IMR-90 (cell line): ENCODE results near the gene ZNF284. TPM values are rescaled to one million over a fixed set of nuclear protein-coding genes. Genes with fewer than 3 reads are reported as not detected.

ENCODE experiments used
- ATAC-seq: fragments of 200-7000 bp; cut with Tn5 transposase; 2 replicates; pipeline ENCODE4 v1.9.1; 2020; ENCODE audit warnings: low read depth, mild to moderate bottlenecking, moderate library complexity
- BruUV-seq: library from RNA; stranded (reverse); fragments of 400-500 nt; replicated peaks from 2 replicates; lab custom pipeline; 2021; lab: Mats Ljungman, UMichigan
- CTCF ChIA-PET: fragments of 300-600 bp; formaldehyde crosslinking; extraction: SDS; loops from one replicate; lab custom pipeline; 2021; ENCODE audit warnings: antibody characterized with exemption; lab: Yijun Ruan, JAX
- POLR2A ChIA-PET: fragments of 300-600 bp; sonication (Branson Sonifier 250); formaldehyde crosslinking; loops from one replicate; lab custom pipeline; 2022; ENCODE audit warnings: antibody characterized with exemption; ENCODE audit not compliant: unreplicated experiment; lab: Charles Lee
- DNase-seq: peaks from one replicate; pipeline ENCODE4 v3.0.0; 2013
- H2AFZ ChIP-seq: replicated peaks from 2 replicates; pipeline ENCODE3; 2013; ENCODE audit warnings: low read length, mild to moderate bottlenecking; ENCODE audit not compliant: poor library complexity
- H2AK5ac ChIP-seq: 2 replicates; pipeline ENCODE4 v1.6.1; 2013; ENCODE audit warnings: low read depth, low read length, inconsistent platforms
- H2AK9ac ChIP-seq: replicated peaks from 2 replicates; pipeline ENCODE3; 2013; ENCODE audit warnings: mild to moderate bottlenecking, low read depth, low read length, moderate library complexity; ENCODE audit not compliant: poor library complexity
- H2BK120ac ChIP-seq: 2 replicates; pipeline ENCODE4 v1.6.1; 2013; ENCODE audit warnings: low read depth, low read length, inconsistent platforms
- H2BK15ac ChIP-seq: 3 replicates; pipeline ENCODE4 v1.6.1; 2013; ENCODE audit warnings: low read depth, low read length, inconsistent platforms
- H2BK20ac ChIP-seq: 2 replicates; pipeline ENCODE4 v1.6.1; 2013; ENCODE audit warnings: low read depth, mild to moderate bottlenecking, inconsistent platforms, low read length, moderate library complexity
- H2BK5ac ChIP-seq: 2 replicates; pipeline ENCODE4 v1.6.1; 2013; ENCODE audit warnings: mild to moderate bottlenecking, low read depth, low read length, inconsistent platforms; ENCODE audit not compliant: poor library complexity, severe bottlenecking
- H3K14ac ChIP-seq: replicated peaks from 2 replicates; pipeline ENCODE4 v1.6.1; 2013; ENCODE audit warnings: low read depth, low read length, inconsistent platforms
- H3K18ac ChIP-seq: 2 replicates; pipeline ENCODE4 v1.6.1; 2013; ENCODE audit warnings: low read depth, low read length, control low read depth
- H3K23ac ChIP-seq: 2 replicates; pipeline ENCODE4 v1.6.1; 2013; ENCODE audit warnings: low read depth, low read length, inconsistent platforms
- H3K27ac ChIP-seq: 2 replicates; pipeline ENCODE4 v1.5.1; 2013; ENCODE audit warnings: mild to moderate bottlenecking, control low read depth, low read length; ENCODE audit not compliant: insufficient read depth
- H3K27me3 ChIP-seq: 2 replicates; pipeline ENCODE4 v1.6.1; 2013; ENCODE audit warnings: low read length; ENCODE audit not compliant: control insufficient read depth, insufficient read depth
- H3K36me3 ChIP-seq: 2 replicates; pipeline ENCODE4 v1.6.1; 2013; ENCODE audit warnings: low read length, mixed read lengths; ENCODE audit not compliant: control insufficient read depth, insufficient read depth
- H3K4ac ChIP-seq: 2 replicates; pipeline ENCODE4 v1.6.1; 2013; ENCODE audit warnings: low read depth, low read length, inconsistent platforms
- H3K4me1 ChIP-seq: 2 replicates; pipeline ENCODE4 v1.6.1; 2013; ENCODE audit warnings: low read length, mixed read lengths; ENCODE audit not compliant: control insufficient read depth, insufficient read depth
- H3K4me2 ChIP-seq: 2 replicates; pipeline ENCODE4 v1.6.1; 2013; ENCODE audit warnings: low read depth, mild to moderate bottlenecking, control low read depth, low read length, moderate library complexity
- H3K4me3 ChIP-seq: 2 replicates; pipeline ENCODE4 v1.5.1; 2013; ENCODE audit warnings: low read depth, mild to moderate bottlenecking, control low read depth, low read length, moderate library complexity; ENCODE audit not compliant: insufficient read depth
- H3K56ac ChIP-seq: 2 replicates; pipeline ENCODE4 v1.6.1; 2013; ENCODE audit warnings: low read length, inconsistent platforms; ENCODE audit not compliant: insufficient read depth; ENCODE audit errors: extremely low read depth
- H3K79me1 ChIP-seq, 2 experiments: 2 replicates each; pipeline ENCODE4 v1.6.1; 2013; ENCODE audit warnings: low read length in 2 of 2, inconsistent platforms in 1 of 2, low read depth in 1 of 2
- H3K9ac ChIP-seq: 2 replicates; pipeline ENCODE4 v1.6.1; 2013; ENCODE audit warnings: low read depth, low read length, control low read depth
- H3K9me1 ChIP-seq: 2 replicates; pipeline ENCODE4 v1.6.1; 2013; ENCODE audit warnings: low read length, inconsistent platforms; ENCODE audit not compliant: insufficient read depth
- H3K9me3 ChIP-seq: 2 replicates; pipeline ENCODE4 v1.6.1; 2013; ENCODE audit warnings: low read length; ENCODE audit not compliant: control insufficient read depth, insufficient read depth
- H4K20me1 ChIP-seq: 2 replicates; pipeline ENCODE4 v1.6.1; 2013; ENCODE audit warnings: low read length, inconsistent platforms; ENCODE audit not compliant: insufficient read depth
- H4K5ac ChIP-seq: 2 replicates; pipeline ENCODE4 v1.6.1; 2013; ENCODE audit warnings: mild to moderate bottlenecking, low read depth, low read length, control low read depth
- H4K8ac ChIP-seq, 2 experiments: 2 replicates each; pipeline ENCODE4 v1.6.1; 2013; ENCODE audit warnings: low read depth in 2 of 2, low read length in 2 of 2, control low read depth in 1 of 2, inconsistent platforms in 1 of 2
- H4K91ac ChIP-seq: 2 replicates; pipeline ENCODE4 v1.6.1; 2013; ENCODE audit warnings: low read depth, low read length, inconsistent platforms; ENCODE audit not compliant: insufficient read depth
- BHLHE40 ChIP-seq: fragments of 150-350 bp; IDR thresholded peaks from 2 replicates; pipeline ENCODE4 v1.6.1; 2016; ENCODE audit warnings: mild to moderate bottlenecking, low read depth, low read length
- CEBPB ChIP-seq: IDR thresholded peaks from 2 replicates; pipeline ENCODE4 v1.6.1; 2012; ENCODE audit warnings: low read depth, low read length, improper control_type of control experiment
- CTCF ChIP-seq: conservative IDR thresholded peaks from 2 replicates; pipeline ENCODE4 v1.5.1; 2012; ENCODE audit warnings: mild to moderate bottlenecking, low read depth, low read length, improper control_type of control experiment
- NFE2L2 ChIP-seq: fragments of 150-350 bp; IDR thresholded peaks from 2 replicates; pipeline ENCODE4 v1.6.1; 2016; ENCODE audit warnings: low read depth, mild to moderate bottlenecking, low read length
- POLR2A ChIP-seq: IDR thresholded peaks from 2 replicates; pipeline ENCODE4 v1.6.1; 2012; ENCODE audit warnings: mild to moderate bottlenecking, low read depth, low read length
- RCOR1 ChIP-seq: IDR thresholded peaks from 2 replicates; pipeline ENCODE4 v1.6.1; 2012; ENCODE audit warnings: mild to moderate bottlenecking, low read length, improper control_type of control experiment; ENCODE audit not compliant: insufficient replicate concordance
- RFX5 ChIP-seq: IDR thresholded peaks from 2 replicates; pipeline ENCODE4 v1.8.0; 2012; ENCODE audit warnings: low read depth, mild to moderate bottlenecking, low read length, moderate library complexity
- SMC3 ChIP-seq: fragments of 150-350 bp; IDR thresholded peaks from 2 replicates; pipeline ENCODE4 v1.6.1; 2016; ENCODE audit warnings: low read depth, mild to moderate bottlenecking, antibody characterized with exemption, low read length, moderate library complexity
- USF2 ChIP-seq: fragments of 150-350 bp; IDR thresholded peaks from 2 replicates; pipeline ENCODE4 v1.6.1; 2017; ENCODE audit warnings: mild to moderate bottlenecking, antibody characterized with exemption, low read length, low read depth
- WGBS, 2 experiments: methylation state at CpG; one replicate each; pipeline versions ENCODE4 v1.1.5 to v1.1.7; 2013; ENCODE audit warnings: missing lambda C conversion rate in 2 of 2; ENCODE audit not compliant: insufficient read length in 1 of 2; ENCODE audit errors: extremely low coverage in 2 of 2; 5-methylcytosine and 5-hydroxymethylcytosine counted together
- dilution Hi-C: fragments of 300-500 bp; cut with HindIII; formaldehyde crosslinking; loops from one replicate; pipeline ENCODE4 v1.14.3; 2018; ENCODE audit warnings: low sequenced_read_pairs; ENCODE audit not compliant: unreplicated experiment
- in situ Hi-C: fragments of 300-500 bp; cut with MboI; formaldehyde crosslinking; loops from 3 replicates; pipeline ENCODE4 v1.14.3; 2019; ENCODE audit warnings: low sequenced_read_pairs, inconsistent platforms, mixed read lengths
- intact Hi-C: fragments of 100-400 bp; cut with micrococcal nuclease; formaldehyde crosslinking; loops from 2 replicates; pipeline ENCODE4 v1.10.0; 2022
- polyA plus RNA-seq, 3 experiments: library from polyadenylated mRNA; depleted of rRNA; stranded (reverse); fragments of >200 nt; gene quantifications; 2 replicates each; pipeline ENCODE4 v1.2.3, GENCODE V29; 2012; ENCODE audit warnings: low replicate concordance in 1 of 3
- total RNA-seq: library from RNA; depleted of rRNA; stranded (reverse); fragments of >200 nt; gene quantifications from 2 replicates; pipeline ENCODE4 v1.2.3, GENCODE V29; 2012
- TF ChIP-seq, protein P1 (sequence below): fragments of 150-350 bp; IDR thresholded peaks from 2 replicates; pipeline ENCODE4 v1.6.1; 2016; ENCODE audit warnings: low read depth, mild to moderate bottlenecking, low read length, moderate library complexity, borderline replicate concordance

Gene ZNF284
- total and polyA plus RNA-seq, 2 of the 4 experiments (the other 2 are of a cell fraction) = 1.2 to 4.1 TPM

DNA sequence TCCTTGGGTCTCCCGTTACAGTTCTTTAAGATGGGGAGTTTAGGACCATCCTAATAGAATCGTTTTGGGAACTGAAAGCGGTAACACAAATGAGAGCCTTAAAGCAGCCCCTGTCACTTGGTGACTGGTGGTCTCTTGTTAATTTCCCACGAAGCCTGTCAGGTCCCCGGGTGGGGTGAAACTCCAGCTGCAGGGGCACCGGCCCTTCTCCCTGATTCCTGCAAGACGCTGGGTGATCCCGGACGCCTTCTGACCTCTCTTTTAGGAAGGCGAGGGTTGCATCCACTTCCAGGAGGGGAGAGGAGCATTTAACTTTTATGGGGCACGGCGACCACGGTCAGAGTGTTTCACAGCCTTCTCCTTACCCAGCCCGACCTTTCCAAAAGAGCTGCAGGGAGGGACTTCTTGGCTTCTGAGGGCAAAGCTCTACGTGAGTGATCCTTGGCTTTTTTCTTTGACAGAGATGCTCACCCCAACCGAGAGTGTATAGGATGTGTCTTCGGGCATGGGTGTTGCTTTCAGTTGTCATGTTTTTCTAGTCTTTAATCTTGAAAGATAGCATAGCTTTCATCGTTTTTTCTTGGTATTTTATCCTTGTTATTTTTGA is 41.9 kb downstream of the ZNF284 start:
- peak; percentile 27 for DNase-seq
- H2BK120ac ChIP-seq = no peak overlapping the region
- H3K14ac ChIP-seq = peak overlapping the region; percentile 86
- no peak overlapping the region for H2AK5ac ChIP-seq
- CTCF ChIA-PET = no interaction called here
- peak overlapping the region; percentile 92 for H3K4me2 ChIP-seq
- H3K4ac ChIP-seq = peak overlapping the region; percentile 58; the same call in 1 of the 2 replicates
- H3K9me1 ChIP-seq = no peaks in the 10 kb centered on the region
- peak overlapping the region; percentile 46 for H3K56ac ChIP-seq
- no peaks in the 10 kb centered on the region for H3K4me1 ChIP-seq
- H2AFZ ChIP-seq = peak overlapping the region; percentile 96
- H3K18ac ChIP-seq = no peak overlapping the region
- peak overlapping the region; percentile 62 for H2BK5ac ChIP-seq
- peaks cover 12% of the 10 kb centered on the region for H3K36me3 ChIP-seq
- POLR2A ChIA-PET = no interaction called here
- ATAC-seq = no peak
- H2AK9ac ChIP-seq = peak overlapping the region; percentile 83
- dilution Hi-C loops (no loop called here), in situ Hi-C loops (no loop called here), intact Hi-C loops (loop anchor here (2.0 to 5.0 kb wide), 2 partner anchors 51 to 98 kb away; partner anchors contain the start of genes ZNF226 and ZNF227)
- TF ChIP-seq CEBPB (no peak), RFX5 (no peak), CTCF (no peak), RCOR1 (no peak), BHLHE40 (no peak), SMC3 (no peak), USF2 (no peak), POLR2A (no peak), NFE2L2 (no peak)
- TF ChIP-seq, protein P1, sequence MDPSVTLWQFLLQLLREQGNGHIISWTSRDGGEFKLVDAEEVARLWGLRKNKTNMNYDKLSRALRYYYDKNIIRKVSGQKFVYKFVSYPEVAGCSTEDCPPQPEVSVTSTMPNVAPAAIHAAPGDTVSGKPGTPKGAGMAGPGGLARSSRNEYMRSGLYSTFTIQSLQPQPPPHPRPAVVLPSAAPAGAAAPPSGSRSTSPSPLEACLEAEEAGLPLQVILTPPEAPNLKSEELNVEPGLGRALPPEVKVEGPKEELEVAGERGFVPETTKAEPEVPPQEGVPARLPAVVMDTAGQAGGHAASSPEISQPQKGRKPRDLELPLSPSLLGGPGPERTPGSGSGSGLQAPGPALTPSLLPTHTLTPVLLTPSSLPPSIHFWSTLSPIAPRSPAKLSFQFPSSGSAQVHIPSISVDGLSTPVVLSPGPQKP = no peak
- H2BK15ac ChIP-seq = no peak overlapping the region
- H4K91ac ChIP-seq = no peak overlapping the region
- H3K79me1 ChIP-seq = peaks cover 4 to 28% of the 10 kb centered on the region in 2 experiments; a peak in 3 of 4 replicates
- H4K8ac ChIP-seq = peak overlapping the region; percentile 37 to 86
- WGBS, 2 experiments = 0% methylated on average over 5 of the region's 18 CpGs; no CpG with 5 or more reads in 1 of the 2 experiments
- H3K23ac ChIP-seq = peak overlapping the region; percentile 75
- H3K9ac ChIP-seq = peak overlapping the region; percentile 81
- no peak overlapping the region for H2BK20ac ChIP-seq
- H4K20me1 ChIP-seq = no peaks in the 10 kb centered on the region
- no TSS peak for BruUV-seq
- peaks cover 2% of the 10 kb centered on the region; the same call in 1 of the 2 replicates for H3K9me3 ChIP-seq
- H3K27ac ChIP-seq = peak overlapping the region; percentile 74
- peak overlapping the region; percentile 70 for H3K4me3 ChIP-seq
- no peaks in the 10 kb centered on the region for H3K27me3 ChIP-seq
- no peak overlapping the region for H4K5ac ChIP-seq
